Activated CD8-positive, alpha-beta T cell treated with anti-CD3 and anti-CD28 coated beads, Interleukin-2, amount 10 ng/mL, durations not matched to agents 7 days and 5 days (primary cell): ENCODE results near the gene HM13. TPM values are rescaled to one million over a fixed set of nuclear protein-coding genes. Genes with fewer than 3 reads are reported as not detected.

ENCODE experiments used
- ATAC-seq: fragments of 150-1000 bp; cut with Tn5 transposase; one replicate; pipeline ENCODE4 v1.10.0; 2021; ENCODE audit warnings: moderate library complexity
- CTCF ChIA-PET: fragments of 350-600 bp; sonication (Branson Sonifier 250); formaldehyde crosslinking; loops from one replicate; lab custom pipeline; 2021; ENCODE audit warnings: antibody characterized with exemption; lab: Charles Lee
- POLR2A ChIA-PET: fragments of 350-600 bp; sonication (Branson Sonifier 250); formaldehyde crosslinking; loops from one replicate; lab custom pipeline; 2021; ENCODE audit warnings: antibody characterized with exemption; lab: Charles Lee
- DNase-seq: peaks from one replicate; pipeline ENCODE4 v3.0.0-alpha.2; 2020
- H3K27ac Mint-ChIP-seq: one replicate; pipeline ENCODE4 v1.8.0; 2021; ENCODE audit warnings: mild to moderate bottlenecking, mixed read lengths
- H3K27me3 Mint-ChIP-seq: one replicate; pipeline ENCODE4 v1.8.0; 2021; ENCODE audit warnings: low read depth, mixed read lengths
- H3K36me3 Mint-ChIP-seq: one replicate; pipeline ENCODE4 v1.8.0; 2021; ENCODE audit warnings: low read depth, mixed read lengths
- H3K4me1 Mint-ChIP-seq: one replicate; pipeline ENCODE4 v1.8.0; 2021; ENCODE audit warnings: low read depth, mixed read lengths
- H3K4me3 Mint-ChIP-seq: one replicate; pipeline ENCODE4 v1.8.0; 2021; ENCODE audit warnings: mild to moderate bottlenecking, mixed read lengths
- H3K9me3 Mint-ChIP-seq: one replicate; pipeline ENCODE4 v1.8.0; 2022; ENCODE audit warnings: mixed read lengths; ENCODE audit not compliant: insufficient read depth
- total RNA-seq, 2 experiments: library from RNA; stranded (reverse); gene quantifications; one replicate each; pipeline ENCODE4 v1.2.3, GENCODE V29; 2021

Gene HM13
- total RNA-seq, 2 experiments from 2014 or later: 117 to 127 TPM

DNA sequence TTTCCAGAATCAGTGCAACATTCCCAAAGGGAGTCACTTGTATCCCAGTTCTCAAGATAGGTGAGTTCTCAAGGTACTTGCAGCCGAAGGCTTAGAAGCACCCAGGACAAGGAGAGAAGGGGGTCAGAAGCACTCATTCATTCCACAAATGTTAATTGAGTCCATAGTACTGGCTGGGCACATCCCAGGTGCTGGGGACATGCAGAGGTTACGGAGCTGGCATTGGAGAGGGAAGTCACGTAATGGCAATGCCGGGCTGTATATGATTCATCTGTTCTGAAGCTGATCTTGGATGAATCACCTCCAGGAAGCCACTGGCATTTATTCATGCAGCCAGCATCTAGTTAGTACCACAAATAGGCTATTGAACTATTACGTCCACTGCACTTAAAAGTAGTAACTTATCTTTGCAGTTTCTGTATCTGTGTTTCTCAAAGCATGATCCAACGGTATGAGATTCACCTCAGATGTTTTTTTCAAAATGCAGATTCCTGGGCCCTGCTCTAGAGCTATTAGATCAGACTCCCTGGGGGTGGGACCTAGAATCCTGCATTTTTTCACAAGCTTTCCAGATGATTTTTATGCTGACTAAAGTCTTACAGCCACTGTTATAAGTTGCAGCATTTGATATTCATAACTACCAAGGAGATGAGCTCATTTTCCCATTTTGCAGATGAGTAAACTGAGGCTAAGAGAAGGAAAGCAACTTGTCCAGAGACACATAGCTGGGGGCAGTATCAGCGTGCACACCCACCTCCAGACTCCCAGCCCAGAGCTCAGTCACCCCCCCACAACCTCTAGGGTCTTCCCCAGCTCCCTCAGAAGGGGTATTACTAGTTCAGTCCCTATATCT, 46.7 kb downstream of the HM13 start:
- Mint-ChIP-seq H3K4me3 (no peak overlapping the region), H3K27ac (no peak overlapping the region), H3K4me1 (peaks cover 28% of the 10 kb centered on the region), H3K9me3 (no peaks in the 10 kb centered on the region), H3K27me3 (no peaks in the 10 kb centered on the region), H3K36me3 (peaks cover 63% of the 10 kb centered on the region)
- POLR2A ChIA-PET: interaction anchor here (0.7 to 1.2 kb wide), 3 partner anchors 14 to 162 kb away, joined by 3 to 4 read pairs (median 3); a partner anchor contains a TSS
- CTCF ChIA-PET: interaction anchor here (0.9 to 23.7 kb wide), 20 partner anchors 9 to 163 kb away, joined by 3 to 901 read pairs (median 8); partner anchors contain the start of gene ID1
- ATAC-seq (no peak), DNase-seq (no peak)

DNA sequence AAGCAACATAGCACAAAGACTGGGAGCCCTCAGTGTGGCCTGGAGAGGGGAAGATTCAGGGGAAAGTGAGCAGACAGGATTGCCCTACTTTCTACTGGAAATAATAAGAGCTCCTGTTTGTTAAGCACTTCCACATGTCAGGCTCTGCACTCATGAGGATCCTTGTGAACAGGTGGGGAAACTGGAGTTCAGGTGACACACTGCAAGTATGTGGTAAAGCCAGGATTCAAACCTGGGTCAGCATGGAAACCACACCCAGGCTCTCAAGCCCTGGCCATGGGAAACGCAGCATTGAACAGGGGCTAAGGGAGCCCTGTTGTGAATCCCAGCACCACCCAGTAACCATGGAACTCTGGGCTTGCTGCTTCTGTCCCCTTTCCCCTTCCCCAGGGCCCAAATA, 48.0 kb downstream of the HM13 start:
- ATAC-seq (no peak), DNase-seq (no peak)
- no peaks in the 10 kb centered on the region for H3K27me3 Mint-ChIP-seq
- no peak overlapping the region for H3K27ac Mint-ChIP-seq
- H3K4me3 Mint-ChIP-seq: no peak overlapping the region
- peaks cover 58% of the 10 kb centered on the region for H3K36me3 Mint-ChIP-seq
- CTCF ChIA-PET: interaction anchor here (0.6 to 23.7 kb wide), 21 partner anchors 8 to 169 kb away, joined by 3 to 901 read pairs (median 6); partner anchors contain the start of gene ID1
- H3K4me1 Mint-ChIP-seq: peaks cover 31% of the 10 kb centered on the region
- H3K9me3 Mint-ChIP-seq: no peaks in the 10 kb centered on the region
- POLR2A ChIA-PET: interaction anchor here (0.9 kb wide), 1 partner anchor 41 kb away, joined by 4 read pairs; no protein-coding TSS in a partner anchor

GRCh38 chr20:31564284-31564683, 50.0 kb downstream of the HM13 start:
- H3K36me3 Mint-ChIP-seq: peaks cover 49% of the 10 kb centered on the region
- CTCF ChIA-PET: interaction anchor here (2.7 to 23.7 kb wide), 5 partner anchors 8 to 160 kb away, joined by 11 to 901 read pairs (median 37); partner anchors contain the start of gene ID1
- POLR2A ChIA-PET: interaction anchor here (0.7 kb wide), 1 partner anchor 13 kb away, joined by 6 read pairs; no protein-coding TSS in a partner anchor

GRCh38 chr20:31565699-31566318, 51.6 kb downstream of the HM13 start:
- H3K9me3 Mint-ChIP-seq: no peaks in the 10 kb centered on the region
- H3K4me3 Mint-ChIP-seq: no peak overlapping the region
- peaks cover 13% of the 10 kb centered on the region for H3K4me1 Mint-ChIP-seq
- ChIA-PET CTCF (interaction anchor here (1.9 to 23.7 kb wide), 3 partner anchors 8 to 158 kb away, joined by 4 to 901 read pairs (median 130); partner anchors contain the start of gene ID1), POLR2A (interaction anchor here (1.0 to 1.1 kb wide), 2 partner anchors 37 to 45 kb away, joined by 3 read pairs; no protein-coding TSS in a partner anchor)
- ATAC-seq: no peak
- peaks cover 44% of the 10 kb centered on the region for H3K36me3 Mint-ChIP-seq
- no peak for DNase-seq
- H3K27me3 Mint-ChIP-seq: no peaks in the 10 kb centered on the region
- no peak overlapping the region for H3K27ac Mint-ChIP-seq

More at GRCh38 chr20:31564284-31564683, 50.0 kb downstream of the HM13 start:
- H3K27me3 Mint-ChIP-seq: no peaks in the 10 kb centered on the region
- no peaks in the 10 kb centered on the region for H3K9me3 Mint-ChIP-seq
- no peak overlapping the region for H3K4me3 Mint-ChIP-seq
- no peak for ATAC-seq
- H3K4me1 Mint-ChIP-seq: peaks cover 28% of the 10 kb centered on the region
- H3K27ac Mint-ChIP-seq: no peak overlapping the region
- DNase-seq: no peak

DNA sequence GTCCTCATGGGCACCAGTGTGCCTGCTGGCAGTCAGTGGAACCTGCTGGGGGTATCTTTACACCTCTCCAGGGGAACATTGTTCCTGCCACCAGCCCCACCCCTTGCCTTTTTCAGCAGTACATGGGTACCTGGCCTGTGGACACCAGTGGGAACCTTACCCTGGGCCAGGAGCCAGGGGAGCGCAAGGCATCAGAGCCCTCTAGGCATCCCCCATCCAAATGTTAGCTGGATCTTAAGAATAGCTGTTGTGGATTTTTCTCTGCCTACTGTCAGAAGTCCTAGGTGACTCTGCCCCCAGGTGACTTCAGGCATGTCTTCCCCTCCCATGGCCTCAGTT, 52.0 kb downstream of the HM13 start:
- ATAC-seq: no peak
- CTCF ChIA-PET: interaction anchor here (1.9 to 23.7 kb wide), 4 partner anchors 9 to 158 kb away, joined by 4 to 901 read pairs (median 70); partner anchors contain the start of gene ID1
- no peaks in the 10 kb centered on the region for H3K9me3 Mint-ChIP-seq
- peaks cover 13% of the 10 kb centered on the region for H3K4me1 Mint-ChIP-seq
- no peak for DNase-seq
- POLR2A ChIA-PET: interaction anchor here (1.0 to 1.1 kb wide), 2 partner anchors 37 to 45 kb away, joined by 3 read pairs; no protein-coding TSS in a partner anchor
- H3K36me3 Mint-ChIP-seq: peaks cover 40% of the 10 kb centered on the region
- no peaks in the 10 kb centered on the region for H3K27me3 Mint-ChIP-seq
- no peak overlapping the region for H3K4me3 Mint-ChIP-seq
- H3K27ac Mint-ChIP-seq: no peak overlapping the region

DNA sequence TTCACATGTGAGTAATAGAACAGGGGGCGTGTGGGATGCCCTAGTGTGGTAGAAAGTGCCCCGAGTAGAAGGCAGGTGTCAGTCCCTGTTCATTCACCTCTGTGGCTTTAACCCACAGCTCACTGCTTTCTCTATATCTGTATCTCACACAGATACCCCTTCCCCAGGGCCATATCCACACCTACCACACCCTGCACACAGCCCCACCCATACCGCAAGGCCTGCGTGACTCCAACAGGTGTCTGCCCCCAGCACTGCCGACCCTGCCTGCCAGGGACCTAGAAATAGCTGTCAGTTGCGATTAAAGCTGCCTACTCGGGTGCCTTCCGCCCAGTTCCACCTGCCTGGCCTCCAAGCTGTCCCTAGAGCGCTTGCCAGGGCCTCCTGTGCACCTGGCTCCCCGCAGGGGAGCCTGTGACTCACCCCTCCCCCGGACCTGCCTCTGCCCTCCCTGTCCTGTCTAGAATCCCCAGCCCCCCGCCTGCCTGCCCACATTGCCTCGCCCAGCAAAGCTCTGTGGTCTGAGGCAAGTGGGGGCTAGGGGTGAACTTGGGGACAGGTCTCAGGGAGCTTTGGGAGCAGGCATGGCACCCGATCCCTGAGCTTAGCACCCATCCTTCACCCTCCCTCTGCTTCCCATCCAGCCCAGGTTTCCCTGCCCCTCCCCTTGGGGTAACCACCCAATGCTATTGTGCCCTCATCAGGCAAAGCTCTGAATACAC, 52.6 kb downstream of the HM13 start:
- POLR2A ChIA-PET: interaction anchor here (1.0 to 1.2 kb wide), 3 partner anchors 36 to 51 kb away, joined by 3 read pairs; no protein-coding TSS in a partner anchor
- H3K36me3 Mint-ChIP-seq: peaks cover 35% of the 10 kb centered on the region
- no peak overlapping the region for H3K4me3 Mint-ChIP-seq
- no peak overlapping the region for H3K27ac Mint-ChIP-seq
- H3K4me1 Mint-ChIP-seq: peaks cover 13% of the 10 kb centered on the region
- DNase-seq (no peak), ATAC-seq (no peak)
- no peaks in the 10 kb centered on the region for H3K27me3 Mint-ChIP-seq
- CTCF ChIA-PET: interaction anchor here (1.9 to 23.7 kb wide), 4 partner anchors 9 to 157 kb away, joined by 4 to 901 read pairs (median 70); partner anchors contain the start of gene ID1
- no peaks in the 10 kb centered on the region for H3K9me3 Mint-ChIP-seq

DNA sequence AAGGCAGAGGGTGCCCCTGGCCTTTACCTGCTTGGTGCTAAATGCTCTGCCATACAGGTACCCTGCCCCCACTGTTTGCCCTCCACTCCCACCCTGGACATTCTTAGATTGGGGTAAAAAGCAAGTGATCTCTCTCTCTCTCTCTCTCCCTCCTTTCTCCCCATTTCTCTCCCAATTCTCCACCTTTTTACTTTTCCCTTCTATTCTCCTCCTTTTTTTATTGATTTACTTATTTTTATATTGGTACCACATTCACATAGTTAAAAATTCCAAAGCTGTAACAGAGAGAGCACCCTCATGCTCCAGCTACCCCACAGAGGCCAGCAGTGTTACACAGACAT, 53.1 kb downstream of the HM13 start:
- Mint-ChIP-seq H3K27ac (no peak overlapping the region), H3K27me3 (no peaks in the 10 kb centered on the region), H3K4me1 (peaks cover 17% of the 10 kb centered on the region), H3K36me3 (peaks cover 30% of the 10 kb centered on the region), H3K4me3 (no peak overlapping the region), H3K9me3 (no peaks in the 10 kb centered on the region)
- DNase-seq (no peak), ATAC-seq (no peak)
- CTCF ChIA-PET: interaction anchor here (1.9 to 23.7 kb wide), 5 partner anchors 10 to 157 kb away, joined by 4 to 901 read pairs (median 23); partner anchors contain the start of gene ID1
- POLR2A ChIA-PET: interaction anchor here (1.2 kb wide), 2 partner anchors 46 to 51 kb away, joined by 3 read pairs; no protein-coding TSS in a partner anchor

DNA sequence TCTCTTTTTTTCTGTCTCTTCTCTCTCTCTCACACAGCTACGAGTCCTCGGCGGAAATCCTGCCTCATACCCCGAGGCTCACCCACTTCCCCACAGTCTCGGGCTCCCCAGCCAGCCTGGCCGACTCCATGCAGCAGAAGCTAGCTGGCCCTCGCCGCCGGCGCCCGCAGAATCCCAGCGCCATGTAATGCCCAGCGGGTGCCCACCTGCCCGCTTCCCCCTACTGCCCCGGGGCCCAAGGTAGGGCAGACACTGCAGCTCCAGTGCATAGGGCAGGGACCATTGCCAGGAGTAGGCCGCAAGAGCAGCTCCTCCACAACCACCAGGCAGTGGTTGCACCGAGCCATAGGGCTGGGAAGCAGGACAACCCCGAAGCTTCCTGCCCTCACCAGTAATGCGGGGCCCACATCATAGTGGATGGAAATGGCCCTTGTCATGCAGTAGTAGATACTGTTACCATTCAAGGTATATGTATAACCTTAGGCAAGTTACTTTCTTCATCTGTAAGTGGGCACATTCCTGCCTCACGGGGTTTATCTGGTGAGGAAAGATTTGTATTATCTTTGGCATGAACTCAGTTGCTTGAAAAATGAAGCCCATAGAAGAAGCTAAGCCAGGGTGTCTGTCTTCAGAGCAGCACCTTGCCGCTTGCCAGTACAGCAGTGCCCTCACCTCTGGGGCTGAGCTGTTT, 53.9 kb downstream of the HM13 start:
- peaks cover 21% of the 10 kb centered on the region for H3K4me1 Mint-ChIP-seq

GRCh38 chr20:31568773-31569162, 54.5 kb downstream of the HM13 start:
- peaks cover 27% of the 10 kb centered on the region for H3K4me1 Mint-ChIP-seq
- DNase-seq (no peak), ATAC-seq (no peak)
- POLR2A ChIA-PET: interaction anchor here (1.0 to 1.2 kb wide), 2 partner anchors 16 to 44 kb away, joined by 3 read pairs; no protein-coding TSS in a partner anchor
- H3K27ac Mint-ChIP-seq: peak overlapping the region; percentile 34
- peaks cover 24% of the 10 kb centered on the region for H3K36me3 Mint-ChIP-seq
- no peak overlapping the region for H3K4me3 Mint-ChIP-seq
- CTCF ChIA-PET: interaction anchor here (0.9 to 23.7 kb wide), 12 partner anchors 9 to 181 kb away, joined by 3 to 901 read pairs (median 6); partner anchors contain the start of gene ID1
- no peaks in the 10 kb centered on the region for H3K9me3 Mint-ChIP-seq
- H3K27me3 Mint-ChIP-seq: no peaks in the 10 kb centered on the region

More for the DNA sequence above, 53.9 kb downstream of the HM13 start:
- H3K27me3 Mint-ChIP-seq: no peaks in the 10 kb centered on the region
- no peak overlapping the region for H3K4me3 Mint-ChIP-seq
- ChIA-PET CTCF (interaction anchor here (1.0 to 23.7 kb wide), 7 partner anchors 10 to 181 kb away, joined by 3 to 901 read pairs (median 9); partner anchors contain the start of gene ID1), POLR2A (interaction anchor here (1.0 to 1.2 kb wide), 3 partner anchors 16 to 50 kb away, joined by 3 read pairs; no protein-coding TSS in a partner anchor)
- H3K36me3 Mint-ChIP-seq: peaks cover 24% of the 10 kb centered on the region
- H3K9me3 Mint-ChIP-seq: no peaks in the 10 kb centered on the region
- H3K27ac Mint-ChIP-seq: peak overlapping the region; percentile 47
- no peak for ATAC-seq
- no peak for DNase-seq
